Measurements from ENCODE around the gene TRIM24. TPM values are rescaled to one million over a fixed set of nuclear protein-coding genes. Genes with fewer than 3 reads are reported as not detected.
"Not testable (repeated sequence)": the region's sequence is repeated elsewhere in the genome, so short reads cannot be mapped to it uniquely, and the experiment has no call there.

The TRIM24 gene
- total RNA-seq, 1 donor from 2014 or later: 17.1 TPM

DNA sequence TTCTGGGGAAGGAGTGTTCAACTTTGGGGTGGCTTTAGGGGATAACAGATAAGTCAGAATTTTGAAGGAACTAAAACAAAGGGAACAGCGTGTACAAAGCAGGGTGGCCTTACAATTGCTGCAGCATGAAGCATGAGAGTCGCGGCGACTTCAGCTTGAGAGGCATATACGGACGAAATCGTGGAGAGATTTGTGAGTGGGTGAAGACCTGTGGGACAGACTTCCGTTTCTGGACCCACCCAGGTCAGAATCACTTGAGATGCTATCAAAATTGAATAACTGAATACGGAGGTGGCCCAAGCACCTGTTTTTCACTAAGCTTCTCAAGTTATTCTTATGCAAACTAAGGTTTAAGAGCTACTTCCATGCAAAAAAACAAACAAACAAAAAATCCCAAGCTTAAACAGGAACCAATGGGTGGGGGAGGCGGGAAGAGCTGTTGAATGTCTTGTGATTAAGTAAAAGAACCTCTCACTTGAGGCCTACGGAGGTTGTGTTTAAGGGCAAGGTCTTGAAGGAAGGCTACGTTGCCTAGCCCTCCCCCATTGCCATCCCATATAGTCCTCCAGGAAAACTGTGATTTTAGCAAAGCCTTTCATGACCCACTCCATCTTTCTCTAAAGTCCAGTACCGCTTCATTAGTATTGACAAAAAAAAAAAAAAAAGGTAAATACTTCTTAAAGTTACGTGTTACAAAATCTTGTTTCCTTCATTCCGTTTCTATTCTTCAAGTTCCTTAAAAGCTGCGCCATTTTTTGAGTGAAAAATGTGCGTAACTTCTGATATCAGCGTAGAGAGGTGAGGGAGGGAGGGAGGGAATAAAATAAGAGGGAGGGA lies 1.3 kb upstream of the TRIM24 start:
- ATAC-seq (no peak), DNase-seq (ENCODE audit: missing footprints) (no peak)
- intact Hi-C loops (cut with DNase I): loop anchor here (10.0 kb wide), 1 partner anchor 276 kb away; no protein-coding TSS in a partner anchor

DNA sequence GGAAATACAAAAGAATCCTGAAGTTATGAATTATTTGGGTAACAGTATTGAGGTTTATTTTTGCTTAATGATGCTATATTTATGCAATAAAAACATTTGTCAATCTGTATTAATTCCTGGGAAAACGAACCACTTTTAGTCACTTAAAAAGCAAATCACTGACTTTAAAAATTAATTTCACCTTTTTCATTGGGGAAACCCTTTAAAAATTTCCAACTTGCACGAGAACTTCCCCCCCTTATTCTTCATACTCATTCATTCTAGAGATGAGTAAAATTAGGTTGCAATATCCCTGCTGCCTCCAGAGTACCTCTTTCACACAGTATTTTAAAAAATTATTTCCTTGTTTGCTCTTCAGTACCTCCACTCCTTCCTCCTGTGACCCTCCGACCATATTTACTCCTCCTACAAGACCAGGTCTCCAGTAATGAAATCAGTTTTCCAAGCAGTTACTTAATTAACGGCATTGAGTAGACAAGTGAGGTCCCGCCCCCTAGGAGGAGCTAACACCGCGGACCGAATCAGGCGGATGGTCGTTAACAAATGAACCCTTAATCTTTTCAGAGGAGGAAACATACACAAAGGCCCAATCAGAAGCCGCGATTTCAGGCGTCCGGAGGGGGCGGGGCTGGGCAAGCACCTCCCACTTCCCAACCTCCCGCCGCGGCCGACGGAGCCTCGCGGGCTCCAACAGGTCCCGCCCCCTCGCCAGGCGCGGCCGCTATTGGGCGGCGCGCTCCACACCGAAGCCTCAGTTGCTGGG lies 465 bp upstream of the TRIM24 start:
- intact Hi-C loops (cut with DNase I): loop anchor here (5.0 to 10.0 kb wide), 3 partner anchors 105 to 275 kb away; no protein-coding TSS in a partner anchor
- ATAC-seq: peak; percentile 98
- DNase-seq (ENCODE audit: missing footprints): peak; percentile 99

- DNase-seq (ENCODE audit: missing footprints) (peak; percentile 85), ATAC-seq (peak; percentile 9)
- intact Hi-C loops (cut with DNase I): loop anchor here (5.0 to 10.0 kb wide), 2 partner anchors 104 to 124 kb away; no protein-coding TSS in a partner anchor
Observed at GRCh38 chr7:138460649-138461607, 869 bp downstream of the TRIM24 start.

DNA sequence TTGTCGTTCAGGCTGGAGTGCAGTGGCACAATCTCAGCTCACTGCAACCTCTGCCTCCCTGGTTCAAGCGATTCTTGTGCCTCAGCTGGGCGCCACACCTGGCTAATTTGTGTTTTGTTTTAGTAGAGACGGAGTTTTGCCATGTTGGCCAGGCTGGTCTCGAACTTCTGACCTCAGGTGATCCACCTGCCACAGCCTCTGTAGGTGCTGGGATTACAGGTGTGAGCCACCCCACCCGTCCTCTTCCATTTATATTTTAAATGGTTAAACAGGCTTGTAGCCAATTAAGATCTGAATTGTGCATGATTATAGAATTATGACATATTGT lies 3.2 kb downstream of the TRIM24 start:
- not testable (repeated sequence) for DNase-seq (ENCODE audit: missing footprints); ATAC-seq
- intact Hi-C loops (cut with DNase I): loop anchor here (5.0 to 10.0 kb wide), 2 partner anchors 102 to 126 kb away; no protein-coding TSS in a partner anchor

- intact Hi-C loops (cut with DNase I): loop anchor here (10.0 kb wide), 1 partner anchor 100 kb away; no protein-coding TSS in a partner anchor
- ATAC-seq (no peak), DNase-seq (ENCODE audit: missing footprints) (no peak)
Observed at GRCh38 chr7:138465046-138465445, 5.0 kb downstream of the TRIM24 start.

- ATAC-seq; DNase-seq (ENCODE audit: missing footprints): not testable (repeated sequence)
- intact Hi-C loops (cut with DNase I): loop anchor here (10.0 kb wide), 1 partner anchor 99 kb away; no protein-coding TSS in a partner anchor
Observed at GRCh38 chr7:138466069-138466756, 6.2 kb downstream of the TRIM24 start.

- intact Hi-C loops (cut with DNase I): loop anchor here (10.0 kb wide), 1 partner anchor 96 kb away; no protein-coding TSS in a partner anchor
- ATAC-seq (peak; percentile 89), DNase-seq (ENCODE audit: missing footprints) (no peak)
Observed at GRCh38 chr7:138468244-138469123, 8.4 kb downstream of the TRIM24 start.

DNA sequence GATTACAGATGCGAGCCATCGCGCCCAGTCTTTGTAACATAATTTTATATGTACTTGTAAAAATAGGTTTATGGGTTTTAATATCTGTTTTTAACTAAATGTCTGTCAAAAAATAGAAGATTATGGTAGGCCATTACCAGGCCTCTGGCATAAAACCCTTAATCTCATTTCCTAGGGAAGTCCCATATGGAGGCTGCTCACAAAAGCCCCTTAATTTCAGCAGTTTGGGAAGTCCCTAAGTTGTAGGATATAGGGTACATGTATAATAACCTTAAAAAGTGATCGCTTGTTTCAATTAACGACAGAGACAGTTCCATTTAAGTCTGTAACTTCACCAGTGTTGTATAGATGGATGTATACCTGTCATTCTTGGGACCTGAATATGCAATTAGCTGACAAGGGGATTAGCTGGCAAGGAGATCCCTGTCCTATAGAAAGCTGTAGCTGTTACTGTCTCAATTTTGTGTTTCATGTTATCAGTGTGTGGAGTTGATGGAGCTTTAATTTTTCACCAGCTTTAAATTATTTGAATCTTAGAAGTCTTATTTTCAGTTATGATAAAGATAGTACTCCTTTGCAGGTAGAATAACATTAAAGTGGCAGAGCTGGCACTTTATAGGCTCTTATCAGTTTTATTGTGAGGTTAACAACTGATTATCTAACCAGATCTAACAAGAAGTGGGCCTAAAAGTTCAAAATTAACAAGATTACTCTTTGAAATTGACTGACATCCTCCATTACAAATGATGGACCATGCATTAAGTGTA lies 10.5 kb downstream of the TRIM24 start:
- intact Hi-C loops (cut with DNase I): no loop called here
- ATAC-seq (no peak), DNase-seq (ENCODE audit: missing footprints) (no peak)

GRCh38 chr7:138472292-138473079 lies 12.4 kb downstream of the TRIM24 start:
- ATAC-seq (no peak), DNase-seq (ENCODE audit: missing footprints) (no peak)
- intact Hi-C loops (cut with DNase I): no loop called here

DNA sequence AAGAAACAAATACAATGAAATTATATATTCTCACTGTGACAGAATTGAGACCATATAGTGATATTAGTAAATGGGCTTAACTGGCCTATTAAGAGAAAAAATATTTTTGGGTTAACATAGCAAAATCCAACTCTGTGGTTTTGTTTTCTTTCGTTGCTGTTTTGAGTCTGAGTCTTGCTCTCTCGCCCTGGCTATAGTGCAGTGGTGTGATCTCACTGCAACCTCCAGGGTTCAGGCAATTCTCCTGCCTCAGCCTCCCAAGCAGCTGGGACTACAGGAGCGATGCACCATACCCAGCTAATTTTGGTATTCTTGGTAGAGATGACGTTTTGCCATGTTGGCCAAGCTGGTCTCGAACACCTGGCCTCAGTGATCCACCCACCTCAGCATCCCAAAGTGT lies 15.3 kb downstream of the TRIM24 start:
- no peak for ATAC-seq
- DNase-seq (ENCODE audit: missing footprints): no peak
- intact Hi-C loops (cut with DNase I): no loop called here

- intact Hi-C loops (cut with DNase I): no loop called here
- DNase-seq (ENCODE audit: missing footprints): no peak
- ATAC-seq: no peak
Observed at GRCh38 chr7:138477081-138477578, 17.1 kb downstream of the TRIM24 start.

DNA sequence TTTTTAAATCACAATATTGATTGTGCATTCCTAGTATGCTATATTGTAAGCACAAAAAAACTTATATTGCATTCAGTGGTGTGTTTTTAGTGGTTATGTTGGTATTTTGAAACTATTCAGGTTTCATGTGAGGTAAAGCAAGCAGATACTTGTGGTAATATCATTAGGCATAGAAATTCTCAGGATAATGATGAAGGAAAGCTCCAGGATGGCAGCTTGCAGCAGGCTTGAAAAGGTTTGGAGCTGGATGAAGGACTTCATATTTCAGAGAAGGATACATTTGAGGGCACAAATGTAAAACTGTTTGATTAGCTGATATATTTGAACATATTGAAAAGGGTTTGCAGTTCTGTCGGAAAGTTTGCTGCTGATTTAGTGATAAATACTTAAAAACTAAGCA lies 17.5 kb downstream of the TRIM24 start:
- DNase-seq (ENCODE audit: missing footprints): no peak
- ATAC-seq: no peak
- intact Hi-C loops (cut with DNase I): no loop called here

DNA sequence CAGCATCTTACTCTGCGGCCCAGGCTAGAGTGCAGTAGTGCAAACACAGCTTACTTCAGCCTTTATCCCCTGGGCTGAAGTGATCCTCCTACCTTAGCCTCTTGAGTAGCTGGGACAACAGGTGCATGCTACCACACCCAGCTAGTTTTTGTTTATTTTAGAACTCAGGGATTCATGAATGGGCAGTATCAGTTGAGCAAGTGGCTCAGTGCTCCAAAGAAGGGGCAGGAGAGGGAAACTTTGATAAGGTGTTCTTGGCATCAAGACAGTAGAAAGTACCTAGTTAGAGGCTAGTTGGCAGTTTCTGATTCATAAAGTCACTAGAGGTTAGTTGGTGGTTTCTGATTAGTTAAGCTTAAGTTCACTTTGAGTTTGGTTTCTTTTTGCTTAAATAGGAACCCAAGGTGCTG lies 18.4 kb downstream of the TRIM24 start:
- no peak for ATAC-seq
- intact Hi-C loops (cut with DNase I): no loop called here

DNA sequence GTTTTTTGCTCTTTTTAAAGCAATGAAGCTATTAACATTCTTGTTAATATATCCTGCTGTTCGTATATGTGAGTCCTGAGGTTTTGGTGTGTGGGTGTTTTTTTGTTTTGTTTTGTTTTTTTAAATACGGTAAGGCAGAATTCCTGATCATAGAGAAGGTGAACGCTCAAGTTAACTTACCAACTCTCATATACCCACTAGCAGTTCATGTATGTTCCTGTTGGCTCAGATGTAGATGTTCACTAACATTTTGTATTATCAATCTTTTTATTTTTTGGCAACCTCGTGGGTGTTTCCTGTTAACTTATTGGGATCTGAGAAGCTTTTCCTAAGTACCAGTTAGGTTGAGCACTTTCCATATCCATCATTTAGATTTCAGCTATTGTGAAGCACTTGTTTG lies 20.5 kb downstream of the TRIM24 start:
- DNase-seq (ENCODE audit: missing footprints) (no peak), ATAC-seq (no peak)
- intact Hi-C loops (cut with DNase I): no loop called here

More for the DNA sequence above, 18.4 kb downstream of the TRIM24 start:
- no peak for DNase-seq (ENCODE audit: missing footprints)

All from Right ventricle myocardium inferior (tissue), 1 donor.